Lung (tissue), 12 donors: ENCODE results near the gene OPCML. TPM values are rescaled to one million over a fixed set of nuclear protein-coding genes. Genes with fewer than 3 reads are reported as not detected.

ENCODE experiments used
- ATAC-seq: fragments of 200-7000 bp; cut with Tn5 transposase; one replicate; pipeline ENCODE4 v1.9.1; 2020; ENCODE audit warnings: moderate number of reproducible peaks; ENCODE audit not compliant: insufficient read depth, low FRiP score
- DNase-seq, 3 donors: peaks; one replicate each; pipeline ENCODE4 v3.0.0-alpha.2; 2013 to 2017
- H3K27ac ChIP-seq, 2 donors: one replicate each; pipeline ENCODE4 v1.5.1; 2013; ENCODE audit warnings: mild to moderate bottlenecking in 2 of 2, moderate library complexity in 2 of 2, control low read depth in 1 of 2, inconsistent platforms in 1 of 2, low read depth in 1 of 2, low read length in 1 of 2
- H3K27me3 ChIP-seq, 3 donors: one replicate each; pipeline ENCODE4 v1.5.1; 2013; ENCODE audit warnings: low read length in 2 of 3; ENCODE audit not compliant: control insufficient read depth in 3 of 3, insufficient read depth in 3 of 3
- H3K36me3 ChIP-seq, 4 donors: one replicate each; pipeline ENCODE4 v1.5.1; 2013; ENCODE audit warnings: low read length in 4 of 4, mild to moderate bottlenecking in 1 of 4, moderate library complexity in 1 of 4; ENCODE audit not compliant: control insufficient read depth in 4 of 4, insufficient read depth in 4 of 4
- H3K4me1 ChIP-seq, 5 donors: one replicate each; pipeline ENCODE4 v1.5.1; 2013; ENCODE audit warnings: low read length in 5 of 5, mild to moderate bottlenecking in 2 of 5, moderate library complexity in 1 of 5; ENCODE audit not compliant: control insufficient read depth in 5 of 5, insufficient read depth in 5 of 5
- H3K4me3 ChIP-seq: one replicate; pipeline ENCODE4 v1.5.1; 2013; ENCODE audit warnings: mild to moderate bottlenecking, control low read depth, moderate library complexity
- H3K9ac ChIP-seq, 2 donors: one replicate each; pipeline ENCODE4 v1.5.1; 2013; ENCODE audit warnings: low read length in 2 of 2, control low read depth in 1 of 2; ENCODE audit not compliant: insufficient read depth in 1 of 2
- H3K9me3 ChIP-seq, 4 donors: one replicate each; pipeline ENCODE4 v1.5.1; 2013; ENCODE audit warnings: low read length in 3 of 4, mild to moderate bottlenecking in 1 of 4, moderate library complexity in 1 of 4; ENCODE audit not compliant: control insufficient read depth in 4 of 4, insufficient read depth in 3 of 4
- CTCF ChIP-seq: IDR thresholded peaks from 2 replicates; pipeline ENCODE4 v1.5.1; 2012; ENCODE audit warnings: mild to moderate bottlenecking; ENCODE audit errors: control extremely low read depth, extremely low read depth
- WGBS, 2 donors: extraction: QIAGEN DNeasy Blood & Tissue Kit; methylation state at CpG; one replicate each; pipeline ENCODE4 v1.1.7; 2013; 5-methylcytosine and 5-hydroxymethylcytosine counted together
- polyA plus RNA-seq, 2 donors: library from polyadenylated mRNA; stranded (reverse); fragments of 200-250 nt; gene quantifications; one replicate each; pipeline ENCODE4 v1.2.1, GENCODE V29; 2013
- total RNA-seq, 2 donors: library from RNA; depleted of rRNA in 1 of 2; stranded (reverse); fragments of >200 nt in 1 of 2; gene quantifications; one replicate each; pipeline ENCODE4 v1.2.1, GENCODE V29; 2014 to 2021
- donor health status: control.
- donor health status: control.
- donor health status: Bipolar disorder and iron deficiency.
- donor health status: healthy.
- donor health status: DM: yes; HTN: yes; CAD: no.

Gene OPCML
- total and polyA plus RNA-seq, 4 donors: 0.49 to 0.74 TPM; not detected in 2

- H3K27me3 ChIP-seq: peaks cover 20 to 23% (median 23%) of the 10 kb centered on the region in 3 donors
- ATAC-seq: no peak
- 58 to 64% methylated on average over 4 of the region's 4 CpGs for WGBS, 2 donors
Measured at GRCh38 chr11:132941024-132941646, 591.2 kb downstream of the OPCML start.

GRCh38 chr11:132937016-132937415 lies 595.3 kb downstream of the OPCML start:
- H3K4me3 ChIP-seq: no peak overlapping the region
- TF ChIP-seq CTCF: no peak
- no peak overlapping the region for H3K27ac ChIP-seq
- 73 to 76% methylated on average over 4 of the region's 4 CpGs for WGBS, 2 donors
- no peak overlapping the region for H3K9ac ChIP-seq
- no peak for ATAC-seq
- peaks cover 3 to 9% (median 4%) of the 10 kb centered on the region in 3 donors for H3K27me3 ChIP-seq
- H3K9me3 ChIP-seq: no peaks in the 10 kb centered on the region
- no peak for DNase-seq
- peaks cover 0 to 12% (median 4%) of the 10 kb centered on the region in 5 donors for H3K4me1 ChIP-seq
- H3K36me3 ChIP-seq: no peaks in the 10 kb centered on the region

More at GRCh38 chr11:132941024-132941646, 591.2 kb downstream of the OPCML start:
- Histone ChIP-seq H3K36me3 (no peaks in the 10 kb centered on the region), H3K9ac (no peak overlapping the region), H3K9me3 (peaks cover 0 to 3% (median 0%) of the 10 kb centered on the region in 4 donors), H3K4me3 (no peak overlapping the region), H3K4me1 (peaks cover 0 to 21% (median 5%) of the 10 kb centered on the region in 5 donors), H3K27ac (no peak overlapping the region)
- DNase-seq: peak; percentile 42 to 84 (median 81)
- peak; percentile 50 for TF ChIP-seq CTCF

GRCh38 chr11:132935383-132935782 lies 596.9 kb downstream of the OPCML start:
- H3K27ac ChIP-seq: no peak overlapping the region
- H3K9ac ChIP-seq: no peak overlapping the region
- WGBS, 2 donors: 91 to 95% methylated on average over 3 of the region's 3 CpGs
- ATAC-seq (no peak), DNase-seq (no peak)
- no peaks in the 10 kb centered on the region for H3K27me3 ChIP-seq
- no peaks in the 10 kb centered on the region for H3K36me3 ChIP-seq
- no peak overlapping the region for H3K4me3 ChIP-seq
- H3K4me1 ChIP-seq: peaks cover 0 to 8% (median 3%) of the 10 kb centered on the region in 5 donors
- TF ChIP-seq CTCF: no peak
- peaks cover 0 to 3% (median 0%) of the 10 kb centered on the region in 4 donors for H3K9me3 ChIP-seq

- H3K27me3 ChIP-seq: no peaks in the 10 kb centered on the region
- ATAC-seq (no peak), DNase-seq (no peak)
- H3K4me1 ChIP-seq: peaks cover 0 to 5% (median 3%) of the 10 kb centered on the region in 5 donors
- 87% methylated on average over 3 of the region's 3 CpGs for WGBS, 2 donors
- peaks cover 0 to 8% (median under 1%) of the 10 kb centered on the region in 4 donors for H3K9me3 ChIP-seq
- no peaks in the 10 kb centered on the region for H3K36me3 ChIP-seq
- H3K4me3 ChIP-seq: no peak overlapping the region
- no peak overlapping the region for H3K9ac ChIP-seq
- TF ChIP-seq CTCF: no peak
- H3K27ac ChIP-seq: no peak overlapping the region
Measured at GRCh38 chr11:132933703-132934102, 598.6 kb downstream of the OPCML start.
